Transverse colon (tissue), 4 donors: Measurements from ENCODE around the gene PCDH10.

Source experiments
- CTCF ChIP-seq, 5 experiments: fragments of 200-600 bp in 3 of 5; fragments of 450-650 bp in 2 of 5; sonication (generic) in 3 of 5; IDR thresholded peaks; 1 replicate in 2 of 5; 2 replicates in 3 of 5; pipeline ENCODE4 v1.5.1; 2016 to 2017; ENCODE audit warnings: antibody characterized with exemption in 5 of 5, inconsistent platforms in 3 of 5, mild to moderate bottlenecking in 2 of 5, moderate library complexity in 1 of 5
- EP300 ChIP-seq: sonication (generic); formaldehyde crosslinking; IDR thresholded peaks from one replicate; pipeline ENCODE4 v1.6.1; 2017; ENCODE audit warnings: antibody characterized with exemption, low read depth
- POLR2AphosphoS5 ChIP-seq, 3 donors: sonication (generic); formaldehyde crosslinking; IDR thresholded peaks; one replicate each; pipeline ENCODE4 v1.6.1; 2016; ENCODE audit warnings: antibody characterized with exemption in 3 of 3

- no peak for TF ChIP-seq CTCF (IDR thresholded peaks at IDR 0.05)
- TF ChIP-seq POLR2AphosphoS5 (IDR thresholded peaks at IDR 0.05) = no peak
- TF ChIP-seq EP300 = no peak
Observed at GRCh38 chr4:133130171-133130570, 18.9 kb upstream of the PCDH10 start.
